ENCODE data around the gene CDH20. TPM values are rescaled to one million over a fixed set of nuclear protein-coding genes. Genes with fewer than 3 reads are reported as not detected.

Gene CDH20
- total and polyA plus RNA-seq, 2 donors from 2014 or later = 0.16 to 0.30 TPM

DNA sequence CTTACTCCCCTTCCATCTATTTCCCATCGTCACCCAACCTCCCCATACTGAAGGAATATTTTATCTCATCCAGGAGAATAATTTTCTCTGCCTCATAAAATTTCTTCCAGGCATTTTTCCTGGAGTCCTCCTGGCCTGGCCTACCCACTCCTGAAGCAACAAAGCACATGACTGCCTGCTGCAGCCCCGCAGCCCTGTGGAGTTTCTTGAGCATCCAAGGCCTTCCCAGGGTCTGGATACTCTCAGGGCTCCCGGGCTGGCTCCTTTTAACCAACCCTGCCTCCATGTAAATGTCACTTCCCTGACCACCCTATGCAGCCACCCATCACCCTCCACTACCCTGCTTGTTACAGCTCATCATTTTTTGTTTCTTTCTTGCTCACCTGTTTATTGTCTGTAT, 64.0 kb downstream of the CDH20 start:
- no peaks in the 10 kb centered on the region for H3K36me3 ChIP-seq (ENCODE audit: control insufficient read depth in 2 of 3, insufficient read depth in 3 of 3, low read length in 3 of 3)
- no peak overlapping the region for H3K9ac ChIP-seq (ENCODE audit: low read length in 3 of 3)
- no peaks in the 10 kb centered on the region for H3K9me3 ChIP-seq (ENCODE audit: control insufficient read depth in 2 of 3, insufficient read depth in 1 of 3, low read length in 3 of 3)
- TF ChIP-seq, protein P1, sequence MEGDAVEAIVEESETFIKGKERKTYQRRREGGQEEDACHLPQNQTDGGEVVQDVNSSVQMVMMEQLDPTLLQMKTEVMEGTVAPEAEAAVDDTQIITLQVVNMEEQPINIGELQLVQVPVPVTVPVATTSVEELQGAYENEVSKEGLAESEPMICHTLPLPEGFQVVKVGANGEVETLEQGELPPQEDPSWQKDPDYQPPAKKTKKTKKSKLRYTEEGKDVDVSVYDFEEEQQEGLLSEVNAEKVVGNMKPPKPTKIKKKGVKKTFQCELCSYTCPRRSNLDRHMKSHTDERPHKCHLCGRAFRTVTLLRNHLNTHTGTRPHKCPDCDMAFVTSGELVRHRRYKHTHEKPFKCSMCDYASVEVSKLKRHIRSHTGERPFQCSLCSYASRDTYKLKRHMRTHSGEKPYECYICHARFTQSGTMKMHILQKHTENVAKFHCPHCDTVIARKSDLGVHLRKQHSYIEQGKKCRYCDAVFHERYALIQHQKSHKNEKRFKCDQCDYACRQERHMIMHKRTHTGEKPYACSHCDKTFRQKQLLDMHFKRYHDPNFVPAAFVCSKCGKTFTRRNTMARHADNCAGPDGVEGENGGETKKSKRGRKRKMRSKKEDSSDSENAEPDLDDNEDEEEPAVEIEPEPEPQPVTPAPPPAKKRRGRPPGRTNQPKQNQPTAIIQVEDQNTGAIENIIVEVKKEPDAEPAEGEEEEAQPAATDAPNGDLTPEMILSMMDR (IDR thresholded peaks at IDR 0.05; ENCODE audit: borderline replicate concordance, extremely low read depth, insufficient read depth) = no peak
- FAIRE-seq (no peak), DNase-seq (no peak)
- intact Hi-C loops (cut with DNase I) = no loop called here
- H3K4me1 ChIP-seq (ENCODE audit: control insufficient read depth in 2 of 3, insufficient read depth in 2 of 3, low read depth in 1 of 3, low read length in 3 of 3) = no peaks in the 10 kb centered on the region
- no peak overlapping the region for H3K27ac ChIP-seq (ENCODE audit: low read depth in 2 of 2, low read length in 2 of 2)
- no peak overlapping the region for H3K4me3 ChIP-seq (ENCODE audit: low read length in 3 of 3)
- no peaks in the 10 kb centered on the region for H3K27me3 ChIP-seq (ENCODE audit: control insufficient read depth, insufficient read depth, low read length)

DNA sequence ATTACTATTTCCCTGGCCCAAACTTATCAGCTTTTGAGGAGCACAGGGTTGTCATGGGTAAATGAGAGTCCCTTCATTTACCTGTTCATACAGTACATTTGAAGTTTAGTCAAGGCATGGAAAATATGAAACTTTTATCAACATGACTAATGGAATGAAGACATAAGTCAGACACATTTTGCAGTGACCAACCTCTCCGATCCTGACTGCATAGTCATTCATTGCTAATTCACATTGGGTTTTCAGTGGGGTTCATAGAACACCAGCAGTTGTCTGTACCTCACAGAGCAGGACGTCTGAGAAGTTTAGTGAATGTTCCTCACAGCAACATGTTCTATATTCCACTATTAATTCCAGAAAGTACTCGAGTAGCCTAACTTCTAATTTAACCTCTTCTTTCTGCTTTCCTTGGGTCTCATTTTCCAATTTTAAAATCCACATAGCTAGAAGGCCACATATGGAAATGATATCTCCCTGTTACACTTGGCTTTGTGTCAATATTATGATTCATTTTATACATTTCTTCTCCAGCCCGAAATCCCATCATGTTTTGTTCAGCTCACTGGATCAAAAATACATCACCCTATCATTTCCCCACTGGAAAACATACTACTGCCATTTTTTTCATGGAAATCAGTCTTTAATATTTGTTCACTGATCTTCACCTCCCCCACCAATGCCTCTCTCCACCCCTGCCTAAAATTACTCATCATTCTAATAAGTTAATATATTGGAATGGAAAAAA, 65.9 kb downstream of the CDH20 start:
- no peak for FAIRE-seq
- H3K9ac ChIP-seq (ENCODE audit: low read length in 3 of 3) = no peak overlapping the region
- H3K27ac ChIP-seq (ENCODE audit: low read depth in 2 of 2, low read length in 2 of 2) = no peak overlapping the region
- H3K4me3 ChIP-seq (ENCODE audit: low read length in 3 of 3) = no peak overlapping the region
- H3K9me3 ChIP-seq (ENCODE audit: control insufficient read depth in 2 of 3, insufficient read depth in 1 of 3, low read length in 3 of 3) = no peaks in the 10 kb centered on the region
- no peaks in the 10 kb centered on the region for H3K27me3 ChIP-seq (ENCODE audit: control insufficient read depth, insufficient read depth, low read length)
- intact Hi-C loops (cut with DNase I) = no loop called here
- no peaks in the 10 kb centered on the region for H3K36me3 ChIP-seq (ENCODE audit: control insufficient read depth in 2 of 3, insufficient read depth in 3 of 3, low read length in 3 of 3)
- H3K4me1 ChIP-seq (ENCODE audit: control insufficient read depth in 2 of 3, insufficient read depth in 2 of 3, low read depth in 1 of 3, low read length in 3 of 3) = no peaks in the 10 kb centered on the region
- TF ChIP-seq, protein P1 (IDR thresholded peaks at IDR 0.05; ENCODE audit: borderline replicate concordance, extremely low read depth, insufficient read depth) = no peak
- DNase-seq = no peak

DNA sequence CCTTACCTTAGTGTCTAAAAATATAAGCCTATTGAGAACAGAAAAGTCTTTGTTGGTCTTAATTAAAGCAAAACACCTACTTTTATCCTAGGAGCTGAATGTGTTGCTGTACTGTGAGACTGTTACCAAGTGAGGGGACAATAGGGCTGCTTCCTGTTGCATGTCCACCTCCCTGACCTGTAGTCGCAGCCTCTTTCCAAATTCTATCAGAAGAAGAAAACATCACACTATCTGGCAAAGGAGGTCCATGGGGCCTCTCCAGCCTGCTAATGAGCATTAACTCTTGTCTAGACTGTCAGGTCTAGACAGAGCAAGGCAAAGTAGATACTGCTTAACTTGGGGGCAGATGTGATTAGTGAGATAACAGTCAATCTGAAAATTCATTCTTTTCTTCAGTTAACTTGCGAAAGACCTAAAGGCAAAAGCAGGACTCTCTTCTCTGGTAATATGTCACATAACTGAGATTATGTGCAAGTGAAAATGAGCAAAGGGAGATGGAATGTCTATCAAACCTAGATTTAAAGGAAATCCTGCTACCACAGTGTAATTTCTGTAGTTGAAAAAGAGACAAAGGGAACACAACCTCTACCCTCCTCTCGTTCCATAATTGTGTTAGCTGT, 66.9 kb downstream of the CDH20 start:
- no peaks in the 10 kb centered on the region for H3K4me1 ChIP-seq (ENCODE audit: control insufficient read depth in 2 of 3, insufficient read depth in 2 of 3, low read depth in 1 of 3, low read length in 3 of 3)
- DNase-seq (peak in 2 of 5 donors; percentile 3 to 8), FAIRE-seq (no peak)
- H3K27me3 ChIP-seq (ENCODE audit: control insufficient read depth, insufficient read depth, low read length) = no peaks in the 10 kb centered on the region
- intact Hi-C loops (cut with DNase I) = no loop called here
- no peaks in the 10 kb centered on the region for H3K36me3 ChIP-seq (ENCODE audit: control insufficient read depth in 2 of 3, insufficient read depth in 3 of 3, low read length in 3 of 3)
- no peak overlapping the region for H3K27ac ChIP-seq (ENCODE audit: low read depth in 2 of 2, low read length in 2 of 2)
- TF ChIP-seq, protein P1 (IDR thresholded peaks at IDR 0.05; ENCODE audit: borderline replicate concordance, extremely low read depth, insufficient read depth) = no peak
- H3K9me3 ChIP-seq (ENCODE audit: control insufficient read depth in 2 of 3, insufficient read depth in 1 of 3, low read length in 3 of 3) = no peaks in the 10 kb centered on the region
- no peak overlapping the region for H3K4me3 ChIP-seq (ENCODE audit: low read length in 3 of 3)
- H3K9ac ChIP-seq (ENCODE audit: low read length in 3 of 3) = no peak overlapping the region
